T-helper 2 cell treated with Interferon-gamma antibody and Interleukin-4, amounts not matched to agents 5 μg/mL and 100 μg/mL, for 36 hours (primary cell): ENCODE results near the gene MKKS.

Experiments
- DNase-seq: peaks from one replicate; pipeline ENCODE4 v3.0.0; 2021; ENCODE audit warnings: low spot score
- H3K27ac Mint-ChIP-seq: one replicate; pipeline ENCODE4 v1.8.0; 2021; ENCODE audit warnings: mild to moderate bottlenecking, mixed read lengths
- H3K27me3 Mint-ChIP-seq: one replicate; pipeline ENCODE4 v1.8.0; 2021; ENCODE audit warnings: low read depth, mixed read lengths
- H3K36me3 Mint-ChIP-seq: one replicate; pipeline ENCODE4 v1.8.0; 2021; ENCODE audit warnings: low read depth, mixed read lengths
- H3K4me1 Mint-ChIP-seq: one replicate; pipeline ENCODE4 v1.8.0; 2021; ENCODE audit warnings: low read depth, mixed read lengths
- H3K4me3 Mint-ChIP-seq: one replicate; pipeline ENCODE4 v1.8.0; 2022; ENCODE audit warnings: mild to moderate bottlenecking, moderate library complexity, mixed read lengths
- H3K9me3 Mint-ChIP-seq: one replicate; pipeline ENCODE4 v1.8.0; 2021; ENCODE audit warnings: mixed read lengths

MKKS gene

GRCh38 chr20:10433623-10434466, at the start of gene MKKS:
MKKS (minus strand) TSS chr20:10434222; CDS start chr20:10413514, 20,708 bp downstream.
- Mint-ChIP-seq H3K9me3 (no peaks in the 10 kb centered on the region), H3K4me1 (peaks cover 52% of the 10 kb centered on the region), H3K27me3 (no peaks in the 10 kb centered on the region), H3K27ac (peak within 1 kb of the TSS; percentile 95), H3K36me3 (peaks cover 9% of the 10 kb centered on the region), H3K4me3 (peak within 1 kb of the TSS; percentile 94)
- DNase-seq, result peak; percentile 86

GRCh38 chr20:10483691-10484090, 49.7 kb upstream of the MKKS start:
- H3K4me3 Mint-ChIP-seq, result no peak overlapping the region
- no peaks in the 10 kb centered on the region for H3K27me3 Mint-ChIP-seq
- no peak overlapping the region for H3K27ac Mint-ChIP-seq
- H3K4me1 Mint-ChIP-seq, result peaks cover 3% of the 10 kb centered on the region
- DNase-seq, result no peak
- peaks cover under 1% of the 10 kb centered on the region for H3K36me3 Mint-ChIP-seq
- H3K9me3 Mint-ChIP-seq, result no peaks in the 10 kb centered on the region

- H3K27me3 Mint-ChIP-seq, result no peaks in the 10 kb centered on the region
- no peak overlapping the region for H3K4me3 Mint-ChIP-seq
- peaks cover 1% of the 10 kb centered on the region for H3K4me1 Mint-ChIP-seq
- no peak for DNase-seq
- H3K36me3 Mint-ChIP-seq, result peaks cover 1% of the 10 kb centered on the region
- no peaks in the 10 kb centered on the region for H3K9me3 Mint-ChIP-seq
- no peak overlapping the region for H3K27ac Mint-ChIP-seq
These were observed 47.7 kb upstream of the MKKS start for GRCh38 chr20:10481676-10482075.

- no peak for DNase-seq
- no peaks in the 10 kb centered on the region for H3K27me3 Mint-ChIP-seq
- H3K4me1 Mint-ChIP-seq, result peaks cover 16% of the 10 kb centered on the region
- no peaks in the 10 kb centered on the region for H3K9me3 Mint-ChIP-seq
- no peak overlapping the region for H3K4me3 Mint-ChIP-seq
- H3K36me3 Mint-ChIP-seq, result peaks cover 3% of the 10 kb centered on the region
- H3K27ac Mint-ChIP-seq, result no peak overlapping the region
These were observed 44.9 kb upstream of the MKKS start for GRCh38 chr20:10478930-10479329.

- DNase-seq, result no peak
- H3K4me3 Mint-ChIP-seq, result no peak overlapping the region
- H3K36me3 Mint-ChIP-seq, result peaks cover 3% of the 10 kb centered on the region
- H3K27ac Mint-ChIP-seq, result no peak overlapping the region
- no peaks in the 10 kb centered on the region for H3K27me3 Mint-ChIP-seq
- H3K9me3 Mint-ChIP-seq, result no peaks in the 10 kb centered on the region
- peaks cover 16% of the 10 kb centered on the region for H3K4me1 Mint-ChIP-seq
These were observed 44.2 kb upstream of the MKKS start for GRCh38 chr20:10478205-10478604.

GRCh38 chr20:10476319-10476724, 42.3 kb upstream of the MKKS start:
- Mint-ChIP-seq H3K9me3 (no peaks in the 10 kb centered on the region), H3K27ac (no peak overlapping the region), H3K4me1 (peaks cover 16% of the 10 kb centered on the region), H3K36me3 (peaks cover 3% of the 10 kb centered on the region), H3K4me3 (no peak overlapping the region), H3K27me3 (no peaks in the 10 kb centered on the region)
- no peak for DNase-seq

GRCh38 chr20:10475225-10475624, 41.2 kb upstream of the MKKS start:
- H3K36me3 Mint-ChIP-seq, result peaks cover 3% of the 10 kb centered on the region
- no peak overlapping the region for H3K4me3 Mint-ChIP-seq
- DNase-seq, result no peak
- H3K9me3 Mint-ChIP-seq, result no peaks in the 10 kb centered on the region
- H3K27ac Mint-ChIP-seq, result no peak overlapping the region
- no peaks in the 10 kb centered on the region for H3K27me3 Mint-ChIP-seq
- H3K4me1 Mint-ChIP-seq, result peaks cover 15% of the 10 kb centered on the region

GRCh38 chr20:10474606-10475184, 40.7 kb upstream of the MKKS start:
- Mint-ChIP-seq H3K27me3 (no peaks in the 10 kb centered on the region), H3K36me3 (peaks cover 5% of the 10 kb centered on the region), H3K27ac (no peak overlapping the region), H3K4me3 (no peak overlapping the region), H3K4me1 (peaks cover 17% of the 10 kb centered on the region), H3K9me3 (no peaks in the 10 kb centered on the region)
- DNase-seq, result no peak

- H3K9me3 Mint-ChIP-seq, result no peaks in the 10 kb centered on the region
- peaks cover 5% of the 10 kb centered on the region for H3K36me3 Mint-ChIP-seq
- H3K4me3 Mint-ChIP-seq, result no peak overlapping the region
- H3K27me3 Mint-ChIP-seq, result no peaks in the 10 kb centered on the region
- no peak overlapping the region for H3K27ac Mint-ChIP-seq
- H3K4me1 Mint-ChIP-seq, result peaks cover 28% of the 10 kb centered on the region
- DNase-seq, result no peak
These were observed 38.8 kb upstream of the MKKS start for GRCh38 chr20:10472871-10473270.

GRCh38 chr20:10470276-10470675, 36.3 kb upstream of the MKKS start:
- no peak overlapping the region for H3K27ac Mint-ChIP-seq
- H3K36me3 Mint-ChIP-seq, result peaks cover 3% of the 10 kb centered on the region
- H3K9me3 Mint-ChIP-seq, result no peaks in the 10 kb centered on the region
- peaks cover 18% of the 10 kb centered on the region for H3K4me1 Mint-ChIP-seq
- no peak overlapping the region for H3K4me3 Mint-ChIP-seq
- no peak for DNase-seq
- no peaks in the 10 kb centered on the region for H3K27me3 Mint-ChIP-seq

GRCh38 chr20:10469599-10469998, 35.6 kb upstream of the MKKS start:
- DNase-seq, result no peak
- no peaks in the 10 kb centered on the region for H3K9me3 Mint-ChIP-seq
- H3K36me3 Mint-ChIP-seq, result peaks cover 5% of the 10 kb centered on the region
- H3K4me3 Mint-ChIP-seq, result no peak overlapping the region
- H3K27ac Mint-ChIP-seq, result peak overlapping the region; percentile 21
- H3K27me3 Mint-ChIP-seq, result no peaks in the 10 kb centered on the region
- peaks cover 13% of the 10 kb centered on the region for H3K4me1 Mint-ChIP-seq

- Mint-ChIP-seq H3K4me3 (no peak overlapping the region), H3K27me3 (no peaks in the 10 kb centered on the region), H3K4me1 (peaks cover 13% of the 10 kb centered on the region), H3K36me3 (peaks cover 6% of the 10 kb centered on the region), H3K27ac (no peak overlapping the region), H3K9me3 (no peaks in the 10 kb centered on the region)
- no peak for DNase-seq
These were observed 35.0 kb upstream of the MKKS start for GRCh38 chr20:10469056-10469455.

- DNase-seq, result no peak
- Mint-ChIP-seq H3K9me3 (peaks cover 4% of the 10 kb centered on the region), H3K27ac (no peak overlapping the region), H3K36me3 (peaks cover 11% of the 10 kb centered on the region), H3K27me3 (no peaks in the 10 kb centered on the region), H3K4me3 (no peak overlapping the region), H3K4me1 (peaks cover 13% of the 10 kb centered on the region)
These were observed 34.4 kb upstream of the MKKS start for GRCh38 chr20:10468340-10468845.

- peaks cover 18% of the 10 kb centered on the region for H3K4me1 Mint-ChIP-seq
- H3K4me3 Mint-ChIP-seq, result no peak overlapping the region
- peaks cover 16% of the 10 kb centered on the region for H3K36me3 Mint-ChIP-seq
- no peak overlapping the region for H3K27ac Mint-ChIP-seq
- H3K27me3 Mint-ChIP-seq, result no peaks in the 10 kb centered on the region
- no peak for DNase-seq
- peaks cover 10% of the 10 kb centered on the region for H3K9me3 Mint-ChIP-seq
These were observed 33.8 kb upstream of the MKKS start for GRCh38 chr20:10467681-10468339.
